MG63 (cell line): ENCODE measurements around the gene TUBA1C. TPM values are rescaled to one million over a fixed set of nuclear protein-coding genes. Genes with fewer than 3 reads are reported as not detected.
"Not testable (repeated sequence)": the region's sequence is repeated elsewhere in the genome, so short reads cannot be mapped to it uniquely, and the experiment has no call there.

Source experiments
- DNase-seq: peaks from one replicate; pipeline ENCODE4 v3.0.0-alpha.2; 2020
- H3K27me3 ChIP-seq: fragments of 250-450 bp; sonication (Bioruptor Pico); 2 replicates; pipeline ENCODE4 v1.5.1; 2020; ENCODE audit warnings: mild to moderate bottlenecking, moderate library complexity
- H3K36me3 ChIP-seq: fragments of 250-450 bp; sonication (Bioruptor Pico); 2 replicates; pipeline ENCODE4 v1.5.1; 2020; ENCODE audit warnings: mild to moderate bottlenecking, moderate library complexity
- H3K4me3 ChIP-seq: fragments of 250-450 bp; sonication (Bioruptor Pico); 2 replicates; pipeline ENCODE4 v1.5.1; 2020; ENCODE audit warnings: mild to moderate bottlenecking, moderate library complexity
- H3K9me3 ChIP-seq: fragments of 250-450 bp; sonication (Bioruptor Pico); 2 replicates; pipeline ENCODE4 v1.5.1; 2020; ENCODE audit warnings: mild to moderate bottlenecking, moderate library complexity
- total RNA-seq: library from RNA; depleted of rRNA; stranded (reverse); fragments of >200 nt; shearing (Covaris generic); gene quantifications from 2 replicates; pipeline ENCODE4 v1.2.3, GENCODE V29; 2014; ENCODE audit warnings: low replicate concordance

The TUBA1C gene
- total RNA-seq, 1 experiment from 2014 or later = 585 TPM

DNA sequence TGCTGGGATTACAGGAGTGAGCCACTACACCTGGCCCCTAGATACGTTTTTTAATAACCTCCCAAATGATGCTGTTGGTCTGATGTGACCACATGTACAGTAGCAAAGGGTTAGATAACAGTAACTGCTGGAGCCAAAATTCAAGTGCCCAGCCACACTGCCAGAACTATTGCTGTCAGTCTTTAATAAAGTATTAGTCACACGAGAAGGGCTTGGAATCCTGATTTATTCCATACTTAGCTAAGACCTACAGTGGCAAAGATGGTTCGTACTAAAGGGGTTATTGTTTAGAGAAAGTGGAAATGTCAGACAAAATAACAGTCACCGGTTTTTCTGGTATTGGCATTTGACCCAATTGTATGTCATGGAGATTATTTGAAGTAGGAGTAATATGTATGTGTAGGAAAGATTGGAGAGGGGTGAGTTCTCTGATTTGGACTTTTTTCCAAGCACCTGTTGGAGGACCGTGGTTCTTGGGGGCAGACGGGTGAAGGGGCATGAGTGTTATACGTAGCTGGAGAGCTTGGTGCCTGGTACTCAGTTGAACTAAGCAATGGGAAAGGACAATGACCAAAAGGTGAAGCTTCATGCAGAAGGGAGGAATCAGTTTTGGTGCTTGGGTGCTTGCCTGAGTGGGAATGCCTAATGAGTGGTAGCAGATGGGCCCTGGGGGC lies 9.7 kb downstream of the TUBA1C start:
- peaks cover 46% of the 10 kb centered on the region for H3K36me3 ChIP-seq
- DNase-seq = peak; percentile 44
- H3K27me3 ChIP-seq = no peaks in the 10 kb centered on the region
- H3K9me3 ChIP-seq = no peaks in the 10 kb centered on the region
- no peak overlapping the region for H3K4me3 ChIP-seq

DNA sequence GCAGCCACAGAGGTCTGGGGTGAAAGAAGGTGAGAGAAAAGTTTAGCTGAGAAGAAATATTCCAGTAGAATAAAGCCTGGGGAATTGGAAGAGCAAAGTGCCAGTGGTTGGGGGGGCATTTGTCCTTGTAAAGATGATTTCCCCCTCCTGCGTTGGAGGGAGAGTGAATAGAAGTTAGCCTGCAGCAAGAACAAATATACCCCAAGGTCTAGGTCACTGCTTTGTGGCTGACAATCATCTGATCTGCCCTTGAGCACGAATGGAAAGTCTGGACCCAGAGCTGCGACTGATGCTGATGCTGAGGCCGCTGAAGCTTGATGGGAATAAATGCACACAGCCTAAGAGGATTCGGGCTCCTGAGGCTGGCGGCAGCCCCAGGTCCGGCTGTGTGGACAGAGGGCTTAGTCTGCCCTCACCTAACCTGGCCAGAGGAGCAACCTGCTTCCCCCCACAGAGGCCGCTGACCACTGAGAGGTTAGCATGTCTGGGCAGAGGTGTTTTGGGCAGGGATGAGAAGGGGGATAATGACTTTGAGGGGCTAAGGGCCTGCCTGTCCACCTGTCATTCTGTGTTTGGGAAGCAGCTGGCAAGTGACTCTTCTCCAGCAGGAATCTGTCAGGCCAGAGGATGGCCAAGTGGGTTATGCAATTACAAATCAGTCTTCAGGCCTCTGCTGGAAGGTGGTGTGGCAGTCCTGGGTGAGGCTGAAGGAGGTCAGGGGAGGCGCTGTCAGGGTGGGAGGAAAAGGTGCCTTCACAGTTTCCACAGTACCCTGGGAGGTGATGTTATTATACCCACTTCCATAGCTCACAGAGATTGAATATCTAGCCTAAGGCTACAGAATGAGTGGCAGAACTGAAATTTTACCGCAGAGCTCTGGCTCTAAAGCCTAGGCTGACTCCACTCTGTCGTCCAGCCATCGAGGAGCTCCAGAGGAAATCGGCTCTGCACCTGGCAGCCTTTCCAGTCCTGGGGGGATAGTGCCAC lies 11.7 kb downstream of the TUBA1C start:
- Histone ChIP-seq H3K36me3 (peaks cover 26% of the 10 kb centered on the region), H3K27me3 (no peaks in the 10 kb centered on the region), H3K4me3 (no peak overlapping the region), H3K9me3 (no peaks in the 10 kb centered on the region)
- no peak for DNase-seq

DNA sequence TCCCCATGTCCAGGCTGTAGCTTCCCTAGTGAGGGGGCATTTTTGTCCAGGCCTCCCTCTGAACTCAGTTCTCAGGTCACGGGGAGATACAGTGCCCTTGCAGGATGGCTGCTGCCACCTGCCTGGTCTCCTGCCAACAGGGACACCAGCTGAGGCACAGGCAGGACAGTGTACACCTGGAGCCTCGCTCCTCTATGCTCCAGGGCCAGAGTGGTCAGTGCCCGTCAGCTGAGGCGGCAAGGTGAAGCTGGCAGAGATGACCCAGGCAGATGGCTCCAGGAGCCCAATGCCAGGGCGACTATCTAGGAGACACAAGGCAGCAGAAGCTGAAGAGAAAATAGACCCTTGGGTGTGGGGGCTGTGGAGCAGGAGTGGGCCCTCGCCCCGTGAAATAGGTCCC lies 12.6 kb downstream of the TUBA1C start:
- no peak for DNase-seq
- no peaks in the 10 kb centered on the region for H3K9me3 ChIP-seq
- no peaks in the 10 kb centered on the region for H3K27me3 ChIP-seq
- H3K36me3 ChIP-seq = peaks cover 20% of the 10 kb centered on the region
- H3K4me3 ChIP-seq = no peak overlapping the region

DNA sequence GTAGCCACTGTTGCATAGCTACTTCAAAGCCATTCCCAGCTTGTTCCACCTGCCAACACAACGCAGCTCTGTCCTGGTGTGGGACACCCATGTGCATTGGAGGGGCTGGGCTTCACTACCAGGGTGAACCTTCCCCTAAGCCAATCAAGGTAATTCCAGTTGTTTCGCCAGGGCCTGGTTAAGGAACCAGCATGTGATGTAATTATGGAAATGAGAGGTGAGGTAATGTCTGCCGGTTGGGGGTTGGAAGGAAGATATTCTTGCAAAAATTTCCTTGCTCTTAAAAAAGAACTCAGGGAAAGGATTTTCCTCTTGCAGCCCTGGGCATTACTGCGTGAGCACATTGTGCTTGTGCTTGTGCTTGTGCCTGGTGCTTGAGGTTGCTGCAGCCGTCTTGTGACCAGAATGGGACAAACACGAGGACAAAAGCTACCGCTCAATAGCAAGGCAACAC lies 14.9 kb downstream of the TUBA1C start:
- no peak for DNase-seq
- H3K27me3 ChIP-seq = no peaks in the 10 kb centered on the region
- H3K9me3 ChIP-seq = no peaks in the 10 kb centered on the region
- no peak overlapping the region for H3K4me3 ChIP-seq
- H3K36me3 ChIP-seq = no peaks in the 10 kb centered on the region

DNA sequence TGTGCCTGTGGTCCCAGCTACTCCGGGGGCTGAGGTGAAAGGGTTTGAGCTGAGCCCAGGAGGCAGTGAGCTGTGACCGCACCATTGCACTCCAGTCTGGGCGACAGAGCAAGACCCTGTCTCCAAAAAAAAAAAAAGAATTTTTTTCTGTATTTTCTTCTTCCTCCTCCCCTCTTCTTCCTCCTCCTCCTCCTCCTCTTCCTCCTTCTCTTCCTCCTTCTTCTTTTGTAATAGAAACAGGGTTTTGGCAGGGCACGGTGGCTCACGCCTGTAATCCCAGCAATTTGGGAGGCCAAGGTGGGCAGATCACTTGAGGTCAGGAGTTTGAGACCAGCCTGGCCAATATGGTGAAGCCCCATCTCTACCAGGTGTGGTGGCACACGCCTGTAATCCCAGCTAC lies 15.7 kb downstream of the TUBA1C start:
- H3K9me3 ChIP-seq, H3K27me3 ChIP-seq, H3K36me3 ChIP-seq, DNase-seq, H3K4me3 ChIP-seq: not testable (repeated sequence)

DNA sequence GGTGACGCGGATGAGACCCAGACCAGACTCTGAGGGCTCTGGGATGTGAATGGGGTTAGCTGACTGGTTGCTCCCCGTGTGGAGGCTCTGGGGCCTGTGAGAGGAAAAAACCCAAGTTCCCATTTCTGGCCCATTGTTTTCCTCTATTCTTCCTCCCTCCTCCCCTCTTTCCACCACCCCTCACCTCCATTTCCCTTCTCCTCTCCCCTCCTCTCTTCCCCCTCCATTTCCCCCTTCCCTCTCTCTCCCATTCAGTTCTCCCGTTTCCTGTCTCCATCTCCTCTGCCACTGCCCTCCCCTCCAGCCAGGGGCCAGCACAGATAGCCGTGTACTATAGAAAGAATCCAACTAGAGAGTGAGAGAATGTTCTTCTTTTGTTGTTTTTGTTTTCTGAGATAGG lies 17.4 kb downstream of the TUBA1C start:
- Histone ChIP-seq H3K27me3 (no peaks in the 10 kb centered on the region), H3K4me3 (no peak overlapping the region), H3K36me3 (no peaks in the 10 kb centered on the region), H3K9me3 (no peaks in the 10 kb centered on the region)
- no peak for DNase-seq

DNA sequence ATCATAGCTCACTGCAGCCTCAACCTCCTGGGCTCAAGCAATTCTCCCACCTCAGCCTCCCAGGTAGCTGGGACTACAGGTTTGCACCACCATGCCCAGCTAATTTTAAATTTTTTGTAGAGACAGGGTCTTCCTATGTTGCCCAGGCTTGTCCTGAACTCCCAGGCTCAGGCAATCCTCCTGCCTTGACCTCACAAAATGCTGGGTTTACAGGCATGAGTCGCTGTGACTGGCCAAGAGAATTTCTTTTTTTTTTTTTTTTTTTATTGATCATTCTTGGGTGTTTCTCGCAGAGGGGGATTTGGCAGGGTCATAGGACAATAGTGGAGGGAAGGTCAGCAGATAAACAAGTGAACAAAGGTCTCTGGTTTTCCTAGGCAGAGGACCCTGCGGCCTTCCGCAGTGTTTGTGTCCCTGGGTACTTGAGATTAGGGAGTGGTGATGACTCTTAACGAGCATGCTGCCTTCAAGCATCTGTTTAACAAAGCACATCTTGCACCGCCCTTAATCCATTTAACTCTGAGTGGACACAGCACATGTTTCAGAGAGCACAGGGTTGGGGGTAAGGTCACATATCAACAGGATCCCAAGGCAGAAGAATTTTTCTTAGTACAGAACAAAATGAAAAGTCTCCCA lies 18.0 kb downstream of the TUBA1C start:
- H3K9me3 ChIP-seq, H3K27me3 ChIP-seq, H3K4me3 ChIP-seq, H3K36me3 ChIP-seq, DNase-seq: not testable (repeated sequence)

DNA sequence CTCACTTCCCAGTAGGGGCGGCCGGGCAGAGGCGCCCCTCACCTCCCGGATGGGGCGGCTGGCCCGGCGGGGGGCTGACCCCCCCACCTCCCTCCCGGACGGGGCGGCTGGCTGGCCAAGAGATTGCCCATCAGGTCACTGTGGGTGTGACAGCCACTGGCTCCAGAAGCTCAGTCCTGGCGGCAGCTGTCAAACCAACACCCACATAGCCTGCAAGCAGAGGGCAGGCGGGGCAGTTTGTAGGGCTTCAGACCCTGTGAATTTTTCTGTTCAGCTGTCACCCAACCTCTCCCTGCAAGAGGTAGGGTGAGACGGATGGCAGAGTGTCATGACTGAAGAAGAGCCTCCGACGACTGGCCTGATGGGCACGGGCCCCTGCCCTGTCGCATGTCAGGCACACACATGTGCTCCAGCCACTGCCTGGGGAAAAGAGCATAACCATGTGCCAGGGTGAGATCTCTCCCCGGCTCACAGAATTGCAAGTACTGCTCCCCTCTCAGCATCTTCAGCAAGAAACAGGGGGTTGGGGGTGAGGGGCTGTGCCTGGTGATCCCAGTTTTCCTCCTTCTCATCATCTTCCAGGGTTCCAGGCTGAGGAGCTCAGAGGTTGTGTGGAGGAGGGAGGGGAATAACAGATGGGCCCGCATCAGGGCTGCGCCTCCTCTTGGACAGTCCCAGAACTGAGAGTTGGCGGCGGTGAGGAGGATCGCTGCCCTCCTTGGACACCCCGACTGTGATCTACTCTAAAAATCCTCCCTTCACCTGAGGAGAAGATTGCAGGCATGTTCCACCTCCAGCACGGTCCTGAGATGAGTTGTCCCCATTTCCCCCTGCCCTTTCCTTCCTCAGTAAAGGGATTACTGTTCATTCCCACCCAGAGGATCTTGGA lies 18.9 kb downstream of the TUBA1C start:
- H3K36me3 ChIP-seq = no peaks in the 10 kb centered on the region
- no peak for DNase-seq
- H3K9me3 ChIP-seq = no peaks in the 10 kb centered on the region
- no peak overlapping the region for H3K4me3 ChIP-seq
- no peaks in the 10 kb centered on the region for H3K27me3 ChIP-seq

DNA sequence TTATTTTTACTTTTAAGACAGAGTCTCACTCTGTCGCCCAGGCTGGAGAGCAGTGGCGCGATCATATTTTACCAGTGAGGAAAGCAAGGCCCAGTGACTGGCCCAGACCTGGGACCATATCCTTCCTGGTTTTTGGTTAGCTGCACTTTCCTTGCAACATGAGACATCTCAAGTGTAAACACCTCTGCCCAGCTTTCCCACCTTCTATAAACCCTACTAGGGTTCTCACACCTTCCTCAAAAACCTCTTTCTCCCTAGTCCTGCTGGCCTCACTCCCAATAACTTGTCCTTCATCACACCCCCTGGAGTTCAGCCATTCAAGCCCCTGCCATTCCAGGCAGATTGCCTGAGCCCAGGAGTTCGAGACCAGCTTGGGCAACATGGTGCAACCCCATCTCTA lies 19.8 kb downstream of the TUBA1C start:
- no peak for DNase-seq
- Histone ChIP-seq H3K36me3 (no peaks in the 10 kb centered on the region), H3K27me3 (no peaks in the 10 kb centered on the region), H3K4me3 (no peak overlapping the region), H3K9me3 (no peaks in the 10 kb centered on the region)

DNA sequence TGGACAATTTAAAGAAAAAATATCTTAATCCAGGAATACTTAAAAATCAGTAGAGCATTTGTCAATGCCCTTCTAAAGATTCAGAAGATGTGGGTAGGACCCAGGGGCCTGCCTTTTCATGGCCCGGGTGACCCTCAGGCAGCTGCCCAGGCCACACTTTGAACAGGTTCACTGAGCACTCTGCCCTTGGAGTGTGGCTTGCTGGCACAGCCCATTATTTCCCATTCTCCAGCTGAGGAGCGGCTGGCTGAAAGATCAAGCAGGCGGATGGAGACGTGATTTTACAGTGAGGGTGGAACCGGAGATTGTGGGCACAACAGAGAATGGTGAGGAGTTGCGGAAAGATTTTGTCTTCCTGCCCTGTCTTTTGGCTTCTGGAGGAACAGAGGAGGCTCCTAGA lies 23.0 kb downstream of the TUBA1C start:
- no peaks in the 10 kb centered on the region for H3K36me3 ChIP-seq
- H3K4me3 ChIP-seq = no peak overlapping the region
- no peaks in the 10 kb centered on the region for H3K27me3 ChIP-seq
- H3K9me3 ChIP-seq = no peaks in the 10 kb centered on the region
- DNase-seq = no peak

DNA sequence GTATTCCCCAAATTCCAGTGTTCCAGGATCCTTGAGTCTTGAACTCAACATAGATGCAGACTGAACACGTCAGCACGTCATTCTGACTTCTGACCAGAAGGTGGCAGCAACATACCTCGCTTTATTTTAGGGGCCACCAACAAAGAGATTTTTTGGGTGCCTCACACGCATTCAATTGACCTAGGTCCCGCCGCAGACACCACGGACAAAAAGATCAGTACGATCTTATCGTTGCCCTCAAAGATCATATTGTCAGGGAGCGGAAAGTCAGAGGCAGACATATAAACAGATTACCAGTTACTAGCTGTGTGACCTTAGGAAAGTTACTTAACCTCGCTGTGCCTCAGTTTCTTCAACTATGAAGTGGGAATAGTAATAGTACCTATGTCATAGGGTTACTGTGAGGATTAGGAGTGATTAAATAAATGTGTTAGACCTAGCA lies 23.6 kb downstream of the TUBA1C start:
- DNase-seq = no peak
- Histone ChIP-seq H3K27me3 (no peaks in the 10 kb centered on the region), H3K36me3 (no peaks in the 10 kb centered on the region), H3K4me3 (no peak overlapping the region), H3K9me3 (no peaks in the 10 kb centered on the region)

DNA sequence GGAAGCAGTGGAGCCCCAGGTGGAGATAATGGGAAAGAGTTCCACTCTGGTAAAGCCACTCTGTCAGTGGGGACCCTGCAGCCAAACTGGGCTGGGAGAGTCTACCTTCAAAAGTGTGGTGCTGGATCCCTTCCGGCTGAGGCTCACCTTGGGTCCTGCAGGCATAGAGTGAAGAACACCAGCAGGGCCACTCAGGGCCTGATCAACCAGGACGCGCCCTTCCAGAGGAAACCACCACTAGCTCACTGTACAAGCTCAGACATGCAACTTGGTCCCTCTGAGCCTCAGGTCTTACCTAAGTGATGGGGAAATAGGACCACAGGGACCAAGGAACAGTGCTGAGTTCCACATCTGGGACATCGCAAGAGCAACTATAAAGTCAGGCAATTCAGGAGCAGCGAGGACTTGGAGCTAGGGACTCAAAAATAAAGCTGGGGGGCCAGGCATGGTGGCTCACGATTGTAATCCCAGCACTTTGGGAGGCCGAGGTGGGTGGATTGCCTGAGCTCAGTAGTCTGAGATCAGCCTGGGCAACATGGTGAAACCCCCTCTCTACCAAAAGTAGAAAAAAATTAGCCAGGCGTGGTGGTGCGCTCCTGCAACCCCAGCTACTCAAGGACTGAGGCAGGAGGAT lies 24.2 kb downstream of the TUBA1C start:
- no peak for DNase-seq
- Histone ChIP-seq H3K4me3 (no peak overlapping the region), H3K36me3 (no peaks in the 10 kb centered on the region), H3K27me3 (no peaks in the 10 kb centered on the region), H3K9me3 (no peaks in the 10 kb centered on the region)

DNA sequence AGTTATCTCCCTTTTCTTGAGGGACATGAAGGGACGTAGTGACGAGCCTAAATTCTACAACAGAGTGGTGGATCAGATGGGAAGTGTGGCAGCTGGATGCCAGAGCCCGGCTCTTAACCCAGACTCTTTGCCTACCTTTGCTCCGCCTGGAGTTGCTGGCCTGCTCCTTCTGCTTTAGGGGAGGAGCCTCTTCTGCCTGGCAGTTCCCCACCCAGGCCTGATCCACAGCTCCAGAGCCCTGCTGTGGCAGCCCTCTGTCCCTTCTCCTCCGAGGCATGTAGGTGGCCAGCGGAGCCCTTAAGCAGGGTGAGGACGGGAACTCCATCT lies 27.8 kb downstream of the TUBA1C start:
- peak overlapping the region; percentile 33 for H3K4me3 ChIP-seq
- H3K27me3 ChIP-seq = no peaks in the 10 kb centered on the region
- no peaks in the 10 kb centered on the region for H3K9me3 ChIP-seq
- no peaks in the 10 kb centered on the region for H3K36me3 ChIP-seq
- DNase-seq = peak; percentile 82

DNA sequence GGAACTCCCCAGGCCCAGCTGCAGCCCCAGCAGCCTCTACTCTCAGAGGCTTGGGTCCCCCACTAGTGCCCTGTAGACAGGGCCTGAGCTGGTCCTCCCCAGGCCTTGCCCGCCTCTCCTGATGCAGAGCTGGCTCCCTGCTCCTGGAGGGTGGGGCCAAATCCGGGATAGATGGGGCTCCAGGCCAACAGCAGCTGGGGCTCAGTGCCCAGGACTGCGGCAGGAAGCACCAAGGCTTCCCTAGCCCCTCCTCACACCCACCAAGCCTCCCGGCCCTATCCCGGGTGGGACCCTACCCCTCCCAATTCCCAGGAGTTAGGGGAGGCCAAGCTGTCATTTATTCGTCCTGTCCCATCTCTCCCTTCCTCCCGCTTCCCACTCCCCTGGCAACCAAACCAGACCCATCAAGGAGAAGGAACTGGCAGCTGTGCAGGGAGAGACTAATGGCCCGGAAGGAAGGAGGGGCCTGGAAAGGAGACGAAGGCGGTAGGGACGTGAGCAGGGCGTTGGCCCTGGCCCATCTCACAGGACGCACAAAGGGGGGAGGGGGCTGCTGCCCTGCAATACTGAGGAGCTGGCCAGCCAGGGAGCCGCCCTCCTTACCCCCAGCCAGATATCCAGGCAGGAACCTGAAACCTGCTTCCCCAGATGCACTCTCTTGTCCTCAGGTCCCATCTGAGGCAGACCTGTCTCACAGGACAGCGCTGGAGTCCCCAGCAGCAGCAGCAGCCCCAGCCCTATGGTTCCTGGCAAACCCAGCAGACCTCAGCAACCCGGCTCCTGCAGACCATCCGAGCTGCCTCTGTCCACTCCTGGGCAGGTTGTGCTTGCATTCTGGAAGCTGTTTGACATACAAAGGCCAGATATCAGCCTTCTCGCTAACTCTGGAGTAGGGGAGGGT lies 28.4 kb downstream of the TUBA1C start:
- peak; percentile 91 for DNase-seq
- peak overlapping the region; percentile 33 for H3K4me3 ChIP-seq

DNA sequence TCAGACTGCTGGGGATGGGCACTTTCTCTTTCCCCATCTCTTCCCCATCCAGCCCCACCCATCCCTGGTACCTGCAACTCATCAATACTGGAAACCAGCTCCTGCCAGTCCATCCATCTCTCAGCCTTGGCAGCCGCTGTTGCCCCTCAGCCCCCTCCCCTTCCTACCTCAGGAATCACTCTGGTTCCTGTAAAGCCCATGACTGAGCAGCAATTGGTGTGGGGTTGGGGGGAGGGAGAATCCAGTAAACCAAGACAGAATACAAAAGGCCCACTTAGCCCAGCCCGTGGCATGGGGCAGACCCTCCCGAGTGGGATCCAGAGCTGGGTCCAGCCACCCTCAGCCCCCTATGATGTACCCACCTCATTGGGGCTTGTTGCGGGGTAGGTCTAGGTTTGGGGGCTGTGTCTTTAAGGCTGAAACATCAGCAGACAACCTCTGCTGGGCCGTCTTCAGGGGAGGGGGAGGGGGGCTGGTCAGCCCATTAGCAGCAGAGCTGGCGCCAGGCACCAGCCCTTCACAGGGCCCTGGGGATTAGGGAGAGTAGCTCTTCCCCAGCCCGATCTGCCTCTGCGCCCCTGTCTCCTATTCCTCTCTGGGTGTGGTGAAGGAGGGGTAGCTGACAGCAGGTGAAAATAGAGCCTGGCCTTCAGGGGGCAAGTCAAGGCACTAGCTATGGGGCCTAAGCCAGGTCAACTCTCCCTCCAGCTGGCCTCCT lies 29.4 kb downstream of the TUBA1C start:
- Histone ChIP-seq H3K27me3 (no peaks in the 10 kb centered on the region), H3K4me3 (peak overlapping the region; percentile 33), H3K36me3 (no peaks in the 10 kb centered on the region), H3K9me3 (no peaks in the 10 kb centered on the region)
- no peak for DNase-seq

More for the DNA sequence above, 28.4 kb downstream of the TUBA1C start:
- H3K36me3 ChIP-seq = no peaks in the 10 kb centered on the region
- no peaks in the 10 kb centered on the region for H3K9me3 ChIP-seq
- H3K27me3 ChIP-seq = no peaks in the 10 kb centered on the region
